C4-2B (cell line): ENCODE measurements around the gene TMPRSS6.

ENCODE experiments used
- ZFX ChIP-seq: fragments of 450-650 bp; IDR thresholded peaks from 2 replicates; pipeline ENCODE4 v1.6.1; 2017
- TF ChIP-seq, protein P1 (sequence below): fragments of 450-650 bp; conservative IDR thresholded peaks from 2 replicates; pipeline ENCODE4 v1.5.1; 2017; ENCODE audit warnings: mild to moderate bottlenecking

GRCh38 chr22:37103151-37103550 is 6.4 kb downstream of the TMPRSS6 start:
- TF ChIP-seq, protein P1, sequence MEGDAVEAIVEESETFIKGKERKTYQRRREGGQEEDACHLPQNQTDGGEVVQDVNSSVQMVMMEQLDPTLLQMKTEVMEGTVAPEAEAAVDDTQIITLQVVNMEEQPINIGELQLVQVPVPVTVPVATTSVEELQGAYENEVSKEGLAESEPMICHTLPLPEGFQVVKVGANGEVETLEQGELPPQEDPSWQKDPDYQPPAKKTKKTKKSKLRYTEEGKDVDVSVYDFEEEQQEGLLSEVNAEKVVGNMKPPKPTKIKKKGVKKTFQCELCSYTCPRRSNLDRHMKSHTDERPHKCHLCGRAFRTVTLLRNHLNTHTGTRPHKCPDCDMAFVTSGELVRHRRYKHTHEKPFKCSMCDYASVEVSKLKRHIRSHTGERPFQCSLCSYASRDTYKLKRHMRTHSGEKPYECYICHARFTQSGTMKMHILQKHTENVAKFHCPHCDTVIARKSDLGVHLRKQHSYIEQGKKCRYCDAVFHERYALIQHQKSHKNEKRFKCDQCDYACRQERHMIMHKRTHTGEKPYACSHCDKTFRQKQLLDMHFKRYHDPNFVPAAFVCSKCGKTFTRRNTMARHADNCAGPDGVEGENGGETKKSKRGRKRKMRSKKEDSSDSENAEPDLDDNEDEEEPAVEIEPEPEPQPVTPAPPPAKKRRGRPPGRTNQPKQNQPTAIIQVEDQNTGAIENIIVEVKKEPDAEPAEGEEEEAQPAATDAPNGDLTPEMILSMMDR: no peak
- no peak for TF ChIP-seq ZFX
